GM21717 (cell line): Measurements from ENCODE around the gene DOK5.

Experiments
- ATAC-seq: cut with Tn5 transposase; IDR thresholded peaks from one replicate; pipeline ENCODE4 v1.9.1; 2021; ENCODE audit warnings: mild to moderate bottlenecking, moderate library complexity; ENCODE audit not compliant: unreplicated experiment

DOK5 gene

GRCh38 chr20:54681869-54682268, 206.5 kb downstream of the DOK5 start:
- ATAC-seq: no peak

- no peak for ATAC-seq
These were observed 213.1 kb downstream of the DOK5 start for GRCh38 chr20:54688476-54688875.

GRCh38 chr20:54690323-54690722, 214.9 kb downstream of the DOK5 start:
- no peak for ATAC-seq

GRCh38 chr20:54691327-54691726, 215.9 kb downstream of the DOK5 start:
- no peak for ATAC-seq

GRCh38 chr20:54692168-54692887, 216.9 kb downstream of the DOK5 start:
- no peak for ATAC-seq

GRCh38 chr20:54694516-54694915, 219.1 kb downstream of the DOK5 start:
- ATAC-seq: no peak

- no peak for ATAC-seq
These were observed 223.0 kb downstream of the DOK5 start for GRCh38 chr20:54698373-54698772.
